OCI-LY1 (cell line): Measurements from ENCODE around the gene CGREF1.

Source experiments
- H2AFZ ChIP-seq: fragments of 200-600 bp; sonication (generic), shearing (Covaris generic); 2 replicates; pipeline ENCODE4 v1.6.0; 2014; ENCODE audit warnings: antibody characterized with exemption, mild to moderate bottlenecking, low read length
- H3F3A ChIP-seq: fragments of 200-600 bp; sonication (generic), shearing (Covaris generic); 2 replicates; pipeline ENCODE4 v1.6.0; 2014; ENCODE audit warnings: mild to moderate bottlenecking, antibody characterized with exemption, low read length, moderate library complexity; ENCODE audit not compliant: insufficient read depth
- H3K27ac ChIP-seq: fragments of 200-600 bp; sonication (generic); 2 replicates; pipeline ENCODE4 v1.5.1; 2014; ENCODE audit warnings: low read length, mixed run types, mild to moderate bottlenecking, low read depth; ENCODE audit not compliant: poor library complexity, severe bottlenecking
- H3K27me3 ChIP-seq: fragments of 200-600 bp; sonication (generic); 2 replicates; pipeline ENCODE4 v1.6.0; 2014; ENCODE audit warnings: antibody characterized with exemption, mild to moderate bottlenecking, low read length, moderate library complexity; ENCODE audit not compliant: insufficient read depth
- H3K36me3 ChIP-seq: fragments of 200-600 bp; sonication (generic); 2 replicates; pipeline ENCODE4 v1.6.1; 2014; ENCODE audit warnings: mild to moderate bottlenecking, antibody characterized with exemption, low read length, moderate library complexity, mixed read lengths; ENCODE audit not compliant: insufficient read depth
- H3K4me1 ChIP-seq: fragments of 200-600 bp; sonication (generic); 2 replicates; pipeline ENCODE4 v1.5.1; 2014; ENCODE audit warnings: mild to moderate bottlenecking, low read length, moderate library complexity; ENCODE audit not compliant: insufficient read depth, severe bottlenecking
- H3K4me2 ChIP-seq: fragments of 200-600 bp; sonication (generic), shearing (Covaris generic); 2 replicates; pipeline ENCODE4 v1.6.1; 2014; ENCODE audit warnings: low read length
- H3K4me3 ChIP-seq: fragments of 200-600 bp; sonication (generic); 2 replicates; pipeline ENCODE4 v1.5.1; 2014; ENCODE audit warnings: low read length, low read depth, mild to moderate bottlenecking, mixed read lengths; ENCODE audit not compliant: poor library complexity, severe bottlenecking
- H3K79me2 ChIP-seq: fragments of 200-600 bp; shearing (Covaris generic); 2 replicates; pipeline ENCODE4 v1.6.1; 2016; ENCODE audit warnings: mixed run types, low read length, mixed read lengths; ENCODE audit not compliant: insufficient read depth
- H3K9ac ChIP-seq: fragments of 200-600 bp; sonication (generic), shearing (Covaris generic); 2 replicates; pipeline ENCODE4 v1.6.1; 2014; ENCODE audit warnings: mild to moderate bottlenecking, low read length, mixed read lengths
- H3K9me2 ChIP-seq: fragments of 200-600 bp; sonication (generic), shearing (Covaris generic); 2 replicates; pipeline ENCODE4 v1.6.1; 2014; ENCODE audit warnings: low read depth, mild to moderate bottlenecking, low read length, mixed read lengths
- H3K9me3 ChIP-seq: fragments of 200-600 bp; shearing (Covaris generic); 2 replicates; pipeline ENCODE4 v1.6.1; 2014; ENCODE audit warnings: low read length, mixed read lengths
- H4K20me1 ChIP-seq: fragments of 200-600 bp; sonication (generic), shearing (Covaris generic); 2 replicates; pipeline ENCODE4 v1.6.0; 2016; ENCODE audit warnings: mild to moderate bottlenecking, low read length; ENCODE audit not compliant: insufficient read depth
- CTCF ChIP-seq: fragments of 200-600 bp; sonication (generic), shearing (Covaris generic); IDR thresholded peaks from 2 replicates; pipeline ENCODE4 v1.5.1; 2017; ENCODE audit warnings: mild to moderate bottlenecking, antibody characterized with exemption, low read length, moderate library complexity, mixed read lengths
- EZH2 ChIP-seq: fragments of 200-600 bp; sonication (generic), shearing (Covaris generic); IDR thresholded peaks from 2 replicates; pipeline ENCODE4 v1.8.0; 2017; ENCODE audit warnings: borderline replicate concordance, mixed run types, mild to moderate bottlenecking, antibody characterized with exemption, low read length, moderate library complexity, mixed read lengths

CGREF1 gene

GRCh38 chr2:27109083-27109482 is 9.8 kb downstream of the CGREF1 start:
- TF ChIP-seq EZH2 (no peak), CTCF (no peak)
- no peak overlapping the region for H3K9ac ChIP-seq
- no peak overlapping the region for H3K27ac ChIP-seq
- no peaks in the 10 kb centered on the region for H3K9me2 ChIP-seq
- no peaks in the 10 kb centered on the region for H3K4me1 ChIP-seq
- H4K20me1 ChIP-seq, result no peaks in the 10 kb centered on the region
- H3K27me3 ChIP-seq, result no peaks in the 10 kb centered on the region
- H3K79me2 ChIP-seq, result no peaks in the 10 kb centered on the region
- H3K9me3 ChIP-seq, result no peaks in the 10 kb centered on the region
- no peak overlapping the region for H3K4me2 ChIP-seq
- no peak overlapping the region for H3K4me3 ChIP-seq
- H3K36me3 ChIP-seq, result no peaks in the 10 kb centered on the region; the same call in 1 of the 2 replicates
- no peaks in the 10 kb centered on the region for H3F3A ChIP-seq
- no peak overlapping the region for H2AFZ ChIP-seq

- H3K4me1 ChIP-seq, result no peaks in the 10 kb centered on the region
- TF ChIP-seq EZH2, result no peak
- TF ChIP-seq CTCF, result no peak
These were observed 10.7 kb downstream of the CGREF1 start for GRCh38 chr2:27108221-27108620.

GRCh38 chr2:27105981-27106380 is 12.9 kb downstream of the CGREF1 start:
- H2AFZ ChIP-seq, result no peak overlapping the region
- no peaks in the 10 kb centered on the region; the same call in 1 of the 2 replicates for H3K36me3 ChIP-seq
- H3K27ac ChIP-seq, result no peak overlapping the region
- no peak overlapping the region for H3K9ac ChIP-seq
- H3K4me2 ChIP-seq, result no peak overlapping the region
- TF ChIP-seq CTCF (no peak), EZH2 (no peak)
- H3F3A ChIP-seq, result no peaks in the 10 kb centered on the region
- H3K79me2 ChIP-seq, result no peaks in the 10 kb centered on the region
- H3K27me3 ChIP-seq, result no peaks in the 10 kb centered on the region; the same call in 1 of the 2 replicates
- no peaks in the 10 kb centered on the region for H3K9me3 ChIP-seq
- no peaks in the 10 kb centered on the region for H3K4me1 ChIP-seq
- no peak overlapping the region for H3K4me3 ChIP-seq
- no peaks in the 10 kb centered on the region for H3K9me2 ChIP-seq
- no peaks in the 10 kb centered on the region for H4K20me1 ChIP-seq

More at GRCh38 chr2:27108221-27108620, 10.7 kb downstream of the CGREF1 start:
- Histone ChIP-seq H3K27ac (no peak overlapping the region), H3K27me3 (no peaks in the 10 kb centered on the region), H3K4me3 (no peak overlapping the region), H3K9ac (no peak overlapping the region), H4K20me1 (no peaks in the 10 kb centered on the region), H3F3A (no peaks in the 10 kb centered on the region), H3K79me2 (no peaks in the 10 kb centered on the region), H3K9me2 (no peaks in the 10 kb centered on the region), H3K36me3 (no peaks in the 10 kb centered on the region; the same call in 1 of the 2 replicates), H3K9me3 (no peaks in the 10 kb centered on the region), H3K4me2 (no peak overlapping the region), H2AFZ (no peak overlapping the region)
